Upper lobe of right lung (tissue), 1 donor: ENCODE results near the gene RPL31. TPM values are rescaled to one million over a fixed set of nuclear protein-coding genes. Genes with fewer than 3 reads are reported as not detected.
A peak's percentile ranks its signal among the peaks of the same experiment; 100 is the strongest.

Source experiments
- ATAC-seq: fragments of 200-7000 bp; cut with Tn5 transposase; one replicate; pipeline ENCODE4 v1.9.1; 2020; ENCODE audit warnings: mild to moderate bottlenecking, moderate library complexity
- DNase-seq: peaks from one replicate; pipeline ENCODE4 v3.0.0-alpha.2; 2020
- H3K27ac ChIP-seq: fragments of 200-600 bp; one replicate; pipeline ENCODE4 v1.8.0; 2022
- H3K27me3 ChIP-seq: fragments of 200-600 bp; one replicate; pipeline ENCODE4 v1.8.0; 2022; ENCODE audit warnings: mild to moderate bottlenecking
- H3K36me3 ChIP-seq: fragments of 200-600 bp; one replicate; pipeline ENCODE4 v1.8.0; 2022
- H3K4me1 ChIP-seq: fragments of 200-600 bp; one replicate; pipeline ENCODE4 v1.8.0; 2022
- H3K4me3 ChIP-seq: fragments of 200-600 bp; one replicate; pipeline ENCODE4 v1.8.0; 2022; ENCODE audit warnings: mild to moderate bottlenecking
- H3K9me3 ChIP-seq: fragments of 200-600 bp; one replicate; pipeline ENCODE4 v1.8.0; 2022
- intact Hi-C: fragments of 100-400 bp; cut with DNase I; formaldehyde crosslinking; loops from one replicate; pipeline ENCODE4 v1.11.0; 2022
- total RNA-seq: library from RNA; stranded (reverse); fragmentation: NEBNext Ultra II Directional; extraction: Animal tissue kit (Norgen Biotek cat#: 25700); gene quantifications from one replicate; pipeline ENCODE4 v1.2.1, GENCODE V29; 2021
- TF ChIP-seq, protein P1 (sequence below): fragments of 200-600 bp; IDR thresholded peaks from one replicate; pipeline ENCODE4 v1.8.0; 2022; ENCODE audit warnings: antibody characterized with exemption
- donor health status: DM: no; HTN: yes; CAD: no; lungs with severe emphysema.

RPL31 gene
- total RNA-seq, 1 donor from 2014 or later = 1,071 TPM

DNA sequence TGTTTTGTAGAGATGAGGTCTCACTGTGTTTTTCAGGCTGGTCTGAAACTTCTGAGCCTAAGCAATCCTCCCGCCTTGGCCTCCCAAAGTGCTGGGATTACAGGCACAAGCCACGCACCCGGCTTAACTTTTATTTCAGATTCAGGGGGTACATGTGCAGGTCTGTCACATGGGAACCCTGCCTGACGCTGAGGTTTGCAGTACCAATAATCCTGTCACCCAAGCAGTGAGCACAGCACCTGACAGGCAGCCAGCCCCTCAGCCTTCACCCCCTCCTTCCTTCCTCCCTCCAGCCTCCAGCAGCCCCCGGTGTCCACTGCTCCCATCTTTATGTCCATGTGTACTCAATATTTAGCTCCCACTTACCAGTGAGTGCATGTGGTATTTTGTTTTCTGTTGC is 46.0 kb upstream of the RPL31 start:
- DNase-seq (no peak), ATAC-seq (no peak)
- H3K36me3 ChIP-seq = no peaks in the 10 kb centered on the region
- H3K27ac ChIP-seq = no peak overlapping the region
- no peaks in the 10 kb centered on the region for H3K27me3 ChIP-seq
- intact Hi-C loops = no loop called here
- H3K4me3 ChIP-seq = no peak overlapping the region
- peaks cover 15% of the 10 kb centered on the region for H3K4me1 ChIP-seq
- TF ChIP-seq, protein P1, sequence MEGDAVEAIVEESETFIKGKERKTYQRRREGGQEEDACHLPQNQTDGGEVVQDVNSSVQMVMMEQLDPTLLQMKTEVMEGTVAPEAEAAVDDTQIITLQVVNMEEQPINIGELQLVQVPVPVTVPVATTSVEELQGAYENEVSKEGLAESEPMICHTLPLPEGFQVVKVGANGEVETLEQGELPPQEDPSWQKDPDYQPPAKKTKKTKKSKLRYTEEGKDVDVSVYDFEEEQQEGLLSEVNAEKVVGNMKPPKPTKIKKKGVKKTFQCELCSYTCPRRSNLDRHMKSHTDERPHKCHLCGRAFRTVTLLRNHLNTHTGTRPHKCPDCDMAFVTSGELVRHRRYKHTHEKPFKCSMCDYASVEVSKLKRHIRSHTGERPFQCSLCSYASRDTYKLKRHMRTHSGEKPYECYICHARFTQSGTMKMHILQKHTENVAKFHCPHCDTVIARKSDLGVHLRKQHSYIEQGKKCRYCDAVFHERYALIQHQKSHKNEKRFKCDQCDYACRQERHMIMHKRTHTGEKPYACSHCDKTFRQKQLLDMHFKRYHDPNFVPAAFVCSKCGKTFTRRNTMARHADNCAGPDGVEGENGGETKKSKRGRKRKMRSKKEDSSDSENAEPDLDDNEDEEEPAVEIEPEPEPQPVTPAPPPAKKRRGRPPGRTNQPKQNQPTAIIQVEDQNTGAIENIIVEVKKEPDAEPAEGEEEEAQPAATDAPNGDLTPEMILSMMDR = no peak
- no peaks in the 10 kb centered on the region for H3K9me3 ChIP-seq

DNA sequence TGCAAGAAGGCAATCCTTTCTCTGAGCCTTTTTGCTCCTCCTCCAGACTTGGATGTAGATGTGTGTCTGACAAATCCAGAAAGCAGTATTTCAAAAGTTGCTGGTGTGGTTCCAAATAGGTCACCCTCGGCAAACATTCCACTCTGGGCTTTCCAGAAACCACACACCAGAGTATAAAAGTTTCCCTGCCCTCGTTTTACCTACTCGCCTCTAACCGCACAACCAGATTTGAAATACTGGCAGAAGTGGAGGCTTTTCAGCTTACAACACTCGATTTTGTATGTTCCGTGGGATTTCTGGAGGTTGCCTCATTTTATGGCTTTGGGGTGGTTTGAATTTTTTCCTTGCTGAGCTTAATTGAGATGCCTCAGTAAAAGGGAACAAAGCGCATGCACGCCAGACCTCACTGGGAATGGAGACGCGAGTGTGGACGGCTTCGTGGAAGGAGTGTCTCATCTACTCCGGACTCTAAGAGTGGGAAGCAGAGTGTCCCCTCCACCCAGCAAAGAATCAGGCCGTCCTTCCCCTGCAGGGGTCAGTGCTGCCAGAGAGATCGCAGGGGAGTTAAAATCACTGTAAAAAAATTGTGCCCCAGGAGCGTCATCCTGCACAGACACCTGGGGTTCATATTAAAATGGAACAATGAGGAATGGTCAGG is 44.0 kb upstream of the RPL31 start:
- no peak overlapping the region for H3K4me3 ChIP-seq
- no peak overlapping the region for H3K27ac ChIP-seq
- intact Hi-C loops = no loop called here
- DNase-seq (no peak), ATAC-seq (peak; percentile 80)
- no peaks in the 10 kb centered on the region for H3K9me3 ChIP-seq
- H3K27me3 ChIP-seq = no peaks in the 10 kb centered on the region
- H3K4me1 ChIP-seq = peaks cover 15% of the 10 kb centered on the region
- TF ChIP-seq, protein P1 = no peak
- no peaks in the 10 kb centered on the region for H3K36me3 ChIP-seq

DNA sequence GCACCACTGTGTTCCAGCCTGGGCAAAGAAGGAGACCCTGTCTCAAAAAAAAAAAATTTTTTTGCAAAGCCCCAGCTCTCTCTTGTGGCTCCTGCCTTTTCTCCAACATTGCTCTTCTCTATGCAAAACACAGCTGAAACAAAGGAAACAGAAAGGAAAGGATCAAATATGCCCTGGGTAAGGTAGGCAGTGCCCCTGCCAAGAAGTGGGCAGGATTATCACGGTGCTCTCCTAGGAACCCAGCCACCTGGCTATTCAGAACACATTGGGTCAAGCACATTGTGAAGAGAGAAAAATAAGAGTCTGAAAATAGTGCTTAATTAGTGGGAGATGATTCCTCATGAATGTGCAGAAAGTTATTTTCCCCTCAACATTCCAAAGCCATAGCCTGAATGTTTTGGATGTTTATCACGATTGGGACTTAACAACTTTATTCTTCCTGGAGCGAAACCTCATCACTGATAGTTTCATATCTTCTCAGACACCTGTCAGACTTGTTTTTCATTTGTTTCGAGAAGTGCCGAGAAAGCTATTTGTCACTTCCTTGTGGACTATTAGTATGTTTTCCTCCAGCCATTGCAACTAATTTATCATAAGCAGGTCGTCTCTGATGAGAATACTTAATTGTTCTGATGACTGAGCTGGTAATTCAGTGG is 42.7 kb upstream of the RPL31 start:
- peaks cover 15% of the 10 kb centered on the region for H3K4me1 ChIP-seq
- H3K9me3 ChIP-seq = no peaks in the 10 kb centered on the region
- H3K27ac ChIP-seq = no peak overlapping the region
- ATAC-seq (peak; percentile 17), DNase-seq (no peak)
- no peaks in the 10 kb centered on the region for H3K27me3 ChIP-seq
- TF ChIP-seq, protein P1 = no peak
- intact Hi-C loops = no loop called here
- no peaks in the 10 kb centered on the region for H3K36me3 ChIP-seq
- H3K4me3 ChIP-seq = no peak overlapping the region

DNA sequence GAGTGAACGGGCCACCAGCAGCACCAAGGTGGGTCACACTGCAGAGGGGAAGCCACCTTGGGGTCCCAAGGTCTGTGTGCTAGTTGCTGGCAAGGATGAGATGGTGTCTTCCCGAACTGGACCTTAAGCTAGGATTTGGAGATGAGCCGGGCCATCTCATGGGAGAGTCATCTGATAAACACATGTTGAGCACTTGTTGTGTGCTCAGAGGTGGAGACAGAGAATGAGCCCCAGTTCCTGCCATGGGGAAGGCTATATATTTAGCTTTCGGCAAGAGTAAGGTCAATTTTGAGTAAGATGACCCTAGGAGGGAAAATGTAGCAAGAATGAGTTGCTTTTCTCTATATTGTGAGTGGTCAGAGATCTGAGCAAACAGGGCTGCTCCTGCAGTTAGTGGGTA is 41.4 kb upstream of the RPL31 start:
- H3K36me3 ChIP-seq = no peaks in the 10 kb centered on the region
- no peaks in the 10 kb centered on the region for H3K9me3 ChIP-seq
- no peak overlapping the region for H3K27ac ChIP-seq
- no peaks in the 10 kb centered on the region for H3K27me3 ChIP-seq
- DNase-seq = no peak
- ATAC-seq = no peak
- intact Hi-C loops = no loop called here
- no peak overlapping the region for H3K4me3 ChIP-seq
- H3K4me1 ChIP-seq = peaks cover 15% of the 10 kb centered on the region
- TF ChIP-seq, protein P1 = no peak

DNA sequence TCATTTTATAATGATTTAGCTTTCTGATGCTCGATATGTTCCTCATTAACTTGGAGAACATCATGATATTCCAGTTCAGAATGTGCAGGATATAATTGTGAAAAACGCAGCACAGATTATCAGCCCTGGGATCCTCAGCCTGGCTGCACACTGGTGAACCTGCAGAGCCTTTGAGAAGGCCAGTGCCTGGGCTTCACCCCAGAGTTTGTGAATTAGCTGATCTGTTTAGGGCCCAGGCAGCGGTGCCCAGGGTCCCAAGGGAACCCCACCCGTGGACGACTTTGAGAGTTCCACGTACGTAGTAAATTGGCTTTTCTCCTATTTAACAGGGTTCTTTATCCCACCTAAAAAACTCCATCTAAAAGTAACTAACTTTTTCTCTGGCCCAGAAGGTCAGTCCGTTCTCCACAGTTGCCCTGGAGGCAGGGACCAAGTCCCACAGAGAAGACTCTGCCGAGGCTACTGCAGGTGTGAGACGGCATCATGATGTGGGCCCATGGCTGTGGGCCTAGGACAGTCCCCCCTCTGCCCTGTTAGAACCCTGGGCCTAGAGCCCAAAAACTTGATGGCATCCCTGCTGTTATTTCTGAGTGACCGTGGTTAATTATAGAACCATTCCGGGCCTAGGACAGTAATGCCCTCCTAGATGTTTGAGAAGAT is 39.6 kb upstream of the RPL31 start:
- intact Hi-C loops = no loop called here
- Histone ChIP-seq H3K27me3 (no peaks in the 10 kb centered on the region), H3K27ac (no peak overlapping the region), H3K9me3 (no peaks in the 10 kb centered on the region), H3K36me3 (no peaks in the 10 kb centered on the region), H3K4me3 (no peak overlapping the region), H3K4me1 (peaks cover 9% of the 10 kb centered on the region)
- TF ChIP-seq, protein P1 = no peak
- DNase-seq (peak; percentile 21), ATAC-seq (no peak)
